Panc1 (cell line): Measurements from ENCODE around the gene CRIP1. TPM values are rescaled to one million over a fixed set of nuclear protein-coding genes. Genes with fewer than 3 reads are reported as not detected.

Experiments
- ATAC-seq: fragments of 200-7000 bp; cut with Tn5 transposase; 2 replicates; pipeline ENCODE4 v1.9.1; 2020; ENCODE audit warnings: mild to moderate bottlenecking, moderate library complexity
- BruUV-seq: library from RNA; stranded (reverse); fragments of 400-500 nt; replicated peaks from 2 replicates; lab custom pipeline; 2021; lab: Mats Ljungman, UMichigan
- CTCF ChIA-PET: fragments of 300-600 bp; sonication (Branson Sonifier 250); formaldehyde crosslinking; loops from one replicate; lab custom pipeline; 2022; ENCODE audit warnings: antibody characterized with exemption; lab: Charles Lee
- POLR2A ChIA-PET: fragments of 300-600 bp; sonication (Branson Sonifier 250); formaldehyde crosslinking; loops from one replicate; lab custom pipeline; 2022; ENCODE audit warnings: antibody characterized with exemption; lab: Charles Lee
- DNase-seq: peaks from one replicate; pipeline ENCODE4 v3.0.0-alpha.2; 2010; ENCODE audit warnings: low read depth, low spot score
- H3K27ac ChIP-seq: 2 replicates; pipeline ENCODE4 v1.5.1; 2011; ENCODE audit warnings: mild to moderate bottlenecking, low read length, inconsistent platforms
- H3K27me3 ChIP-seq: fragments of 200-500 bp; sonication (Bioruptor generic); 2 replicates; pipeline ENCODE4 v1.6.0; 2014; ENCODE audit warnings: low read length, inconsistent platforms; ENCODE audit not compliant: control insufficient read depth, insufficient read depth
- H3K36me3 ChIP-seq: fragments of 200-500 bp; sonication (Bioruptor generic); 2 replicates; pipeline ENCODE4 v1.5.1; 2014; ENCODE audit warnings: inconsistent platforms, mild to moderate bottlenecking, low read length, moderate library complexity; ENCODE audit not compliant: control insufficient read depth, insufficient read depth
- H3K4me1 ChIP-seq: 2 replicates; pipeline ENCODE4 v1.5.1; 2011; ENCODE audit warnings: inconsistent platforms, mild to moderate bottlenecking, low read length, moderate library complexity; ENCODE audit not compliant: control insufficient read depth, insufficient read depth
- H3K4me3 ChIP-seq, 2 experiments: 2 replicates each; pipeline ENCODE4 v1.5.1; 2011 to 2012; ENCODE audit warnings: low read depth in 2 of 2, low read length in 2 of 2, mild to moderate bottlenecking in 2 of 2, inconsistent platforms in 1 of 2, moderate library complexity in 1 of 2
- H3K9me3 ChIP-seq: fragments of 200-500 bp; sonication (Bioruptor generic); 2 replicates; pipeline ENCODE4 v1.5.1; 2014; ENCODE audit warnings: low read depth, mild to moderate bottlenecking, inconsistent platforms, low read length, moderate library complexity; ENCODE audit not compliant: control insufficient read depth, insufficient read depth
- CTCF ChIP-seq: fragments of 450-650 bp; IDR thresholded peaks from 2 replicates; pipeline ENCODE4 v1.5.1; 2017; ENCODE audit warnings: mild to moderate bottlenecking
- POLR2AphosphoS5 ChIP-seq: IDR thresholded peaks from 2 replicates; pipeline ENCODE4 v1.6.1; 2012; ENCODE audit warnings: mild to moderate bottlenecking, low read depth, low read length, moderate library complexity
- SIN3A ChIP-seq: IDR thresholded peaks from 2 replicates; pipeline ENCODE4 v1.6.1; 2012; ENCODE audit warnings: low read depth, mild to moderate bottlenecking, low read length, moderate library complexity, borderline replicate concordance; ENCODE audit not compliant: insufficient read depth
- TCF7L2 ChIP-seq: IDR thresholded peaks from 2 replicates; pipeline ENCODE4 v1.6.1; 2011; ENCODE audit warnings: mild to moderate bottlenecking, low read depth, low read length, inconsistent platforms
- in situ Hi-C: cut with HindIII; loops from 2 replicates; pipeline ENCODE4 v1.10.0; 2016; ENCODE audit warnings: low sequenced_read_pairs, low pct_unique_long_range_greater_than_20kb
- intact Hi-C: fragments of 100-400 bp; cut with micrococcal nuclease; formaldehyde crosslinking; loops from one replicate; pipeline ENCODE4 v1.10.0; 2022; ENCODE audit not compliant: unreplicated experiment
- total RNA-seq: library from RNA; stranded (reverse); gene quantifications from one replicate; pipeline ENCODE4 v1.2.1, GENCODE V29; 2021; ENCODE audit not compliant: unreplicated experiment
- TF ChIP-seq, protein P1 (sequence below), 2 experiments: IDR thresholded peaks; 2 replicates each; pipeline ENCODE4 v1.6.1; 2011 to 2012; ENCODE audit warnings: low read depth in 2 of 2, control low read depth in 1 of 2, low read length in 1 of 2, mild to moderate bottlenecking in 1 of 2, moderate library complexity in 1 of 2; ENCODE audit not compliant: insufficient read depth in 1 of 2

The CRIP1 gene
- total RNA-seq, 1 experiment from 2014 or later, result 1,056 TPM

DNA sequence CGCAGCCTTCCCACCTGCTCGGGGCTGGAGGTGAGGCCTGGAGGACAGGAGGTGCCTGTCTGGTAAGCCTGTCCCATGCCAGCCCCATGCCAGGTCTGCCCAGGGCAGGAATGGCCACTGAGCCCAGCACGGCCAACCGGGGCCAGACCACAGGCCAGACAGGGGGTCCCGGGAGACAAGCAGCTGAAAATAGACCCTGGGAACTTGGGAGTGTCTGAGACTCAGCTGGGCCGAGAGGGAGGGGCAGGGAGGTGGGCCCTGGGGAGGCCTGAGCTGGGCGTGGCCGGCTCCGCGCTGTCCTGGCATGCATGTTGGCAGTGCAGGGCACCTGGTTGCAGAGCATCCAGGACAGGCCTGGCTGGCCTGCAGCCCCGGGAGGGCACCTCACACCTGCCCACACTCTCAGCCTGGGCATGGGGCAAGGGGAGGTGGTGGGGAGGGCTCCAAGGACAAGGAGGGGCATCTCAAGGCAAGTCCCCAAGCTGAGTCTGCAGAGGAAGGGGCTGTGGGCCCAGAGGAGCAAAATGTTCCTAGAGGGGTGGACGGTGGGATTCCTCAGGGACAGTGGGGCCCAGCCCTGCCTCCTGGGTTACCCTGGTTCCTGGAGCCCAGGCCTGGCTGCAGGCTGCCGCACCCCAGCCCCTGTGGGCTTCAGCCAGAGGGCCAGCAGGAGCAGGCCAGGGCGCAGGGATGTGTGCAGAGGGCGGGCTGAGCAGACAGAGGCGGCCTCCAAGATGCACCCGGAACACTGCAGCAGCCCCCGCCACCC lies 3.2 kb upstream of the CRIP1 start:
- no TSS peak for BruUV-seq
- in situ Hi-C loops, result no loop called here
- H3K36me3 ChIP-seq, result no peaks in the 10 kb centered on the region; the same call in 1 of the 2 replicates
- ChIA-PET POLR2A (interaction anchor here (0.6 kb wide), 2 partner anchors 11 to 12 kb away, joined by 4 to 7 read pairs; no protein-coding TSS in a partner anchor), CTCF (no interaction called here)
- no peak overlapping the region; the same call in 1 of the 2 replicates for H3K27ac ChIP-seq
- no peaks in the 10 kb centered on the region for H3K27me3 ChIP-seq
- no peak overlapping the region for H3K4me3 ChIP-seq
- TF ChIP-seq, protein P1, sequence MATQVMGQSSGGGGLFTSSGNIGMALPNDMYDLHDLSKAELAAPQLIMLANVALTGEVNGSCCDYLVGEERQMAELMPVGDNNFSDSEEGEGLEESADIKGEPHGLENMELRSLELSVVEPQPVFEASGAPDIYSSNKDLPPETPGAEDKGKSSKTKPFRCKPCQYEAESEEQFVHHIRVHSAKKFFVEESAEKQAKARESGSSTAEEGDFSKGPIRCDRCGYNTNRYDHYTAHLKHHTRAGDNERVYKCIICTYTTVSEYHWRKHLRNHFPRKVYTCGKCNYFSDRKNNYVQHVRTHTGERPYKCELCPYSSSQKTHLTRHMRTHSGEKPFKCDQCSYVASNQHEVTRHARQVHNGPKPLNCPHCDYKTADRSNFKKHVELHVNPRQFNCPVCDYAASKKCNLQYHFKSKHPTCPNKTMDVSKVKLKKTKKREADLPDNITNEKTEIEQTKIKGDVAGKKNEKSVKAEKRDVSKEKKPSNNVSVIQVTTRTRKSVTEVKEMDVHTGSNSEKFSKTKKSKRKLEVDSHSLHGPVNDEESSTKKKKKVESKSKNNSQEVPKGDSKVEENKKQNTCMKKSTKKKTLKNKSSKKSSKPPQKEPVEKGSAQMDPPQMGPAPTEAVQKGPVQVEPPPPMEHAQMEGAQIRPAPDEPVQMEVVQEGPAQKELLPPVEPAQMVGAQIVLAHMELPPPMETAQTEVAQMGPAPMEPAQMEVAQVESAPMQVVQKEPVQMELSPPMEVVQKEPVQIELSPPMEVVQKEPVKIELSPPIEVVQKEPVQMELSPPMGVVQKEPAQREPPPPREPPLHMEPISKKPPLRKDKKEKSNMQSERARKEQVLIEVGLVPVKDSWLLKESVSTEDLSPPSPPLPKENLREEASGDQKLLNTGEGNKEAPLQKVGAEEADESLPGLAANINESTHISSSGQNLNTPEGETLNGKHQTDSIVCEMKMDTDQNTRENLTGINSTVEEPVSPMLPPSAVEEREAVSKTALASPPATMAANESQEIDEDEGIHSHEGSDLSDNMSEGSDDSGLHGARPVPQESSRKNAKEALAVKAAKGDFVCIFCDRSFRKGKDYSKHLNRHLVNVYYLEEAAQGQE (IDR thresholded peaks at IDR 0.05; ENCODE audit: insufficient read depth in 1 of 2, low read depth in 2 of 2, low read length in 1 of 2), result no peak
- no peak for TF ChIP-seq SIN3A
- no peak for TF ChIP-seq POLR2AphosphoS5
- TF ChIP-seq CTCF, result no peak
- no peak for TF ChIP-seq TCF7L2
- ATAC-seq (no peak), DNase-seq (no peak)
- intact Hi-C loops, result loop anchor here (10.0 kb wide), 1 partner anchor 109 kb away; no protein-coding TSS in a partner anchor
- no peaks in the 10 kb centered on the region for H3K9me3 ChIP-seq
- H3K4me1 ChIP-seq, result peaks cover 59% of the 10 kb centered on the region

GRCh38 chr14:105484069-105484996 lies 2.4 kb upstream of the CRIP1 start:
- intact Hi-C loops (loop anchor here (10.0 kb wide), 1 partner anchor 110 kb away; no protein-coding TSS in a partner anchor), in situ Hi-C loops (no loop called here)
- H3K4me1 ChIP-seq, result peaks cover 58% of the 10 kb centered on the region
- no peak for DNase-seq
- H3K27me3 ChIP-seq, result no peaks in the 10 kb centered on the region
- POLR2A ChIA-PET, result interaction anchor here (0.6 kb wide), 1 partner anchor 10 kb away, joined by 7 read pairs; no protein-coding TSS in a partner anchor
- H3K4me3 ChIP-seq, result no peak overlapping the region
- peak overlapping the region; percentile 39; the same call in 1 of the 2 replicates for H3K27ac ChIP-seq
- BruUV-seq, result no TSS peak
- CTCF ChIA-PET, result no interaction called here
- no peaks in the 10 kb centered on the region for H3K9me3 ChIP-seq
- no peak for ATAC-seq
- H3K36me3 ChIP-seq, result no peaks in the 10 kb centered on the region; the same call in 1 of the 2 replicates
- no peak for TF ChIP-seq SIN3A
- TF ChIP-seq POLR2AphosphoS5, result no peak
- TF ChIP-seq, protein P1 (IDR thresholded peaks at IDR 0.05; ENCODE audit: insufficient read depth in 1 of 2, low read depth in 2 of 2, low read length in 1 of 2), result no peak
- TF ChIP-seq TCF7L2, result no peak
- no peak for TF ChIP-seq CTCF
